Astrocyte (in vitro differentiated cells and primary cell): ENCODE results near the gene DDR2.

Experiments
- EZH2 ChIP-seq: IDR thresholded peaks from 2 replicates; pipeline ENCODE4 v1.6.1; 2012; ENCODE audit warnings: mild to moderate bottlenecking, low read length, inconsistent platforms; ENCODE audit not compliant: insufficient read depth
- TF ChIP-seq, protein P1 (sequence below): IDR thresholded peaks from 2 replicates; pipeline ENCODE4 v1.5.1; 2011; ENCODE audit warnings: low read depth, mild to moderate bottlenecking, inconsistent platforms, low read length, moderate library complexity; ENCODE audit not compliant: insufficient read depth

- TF ChIP-seq, protein P1, sequence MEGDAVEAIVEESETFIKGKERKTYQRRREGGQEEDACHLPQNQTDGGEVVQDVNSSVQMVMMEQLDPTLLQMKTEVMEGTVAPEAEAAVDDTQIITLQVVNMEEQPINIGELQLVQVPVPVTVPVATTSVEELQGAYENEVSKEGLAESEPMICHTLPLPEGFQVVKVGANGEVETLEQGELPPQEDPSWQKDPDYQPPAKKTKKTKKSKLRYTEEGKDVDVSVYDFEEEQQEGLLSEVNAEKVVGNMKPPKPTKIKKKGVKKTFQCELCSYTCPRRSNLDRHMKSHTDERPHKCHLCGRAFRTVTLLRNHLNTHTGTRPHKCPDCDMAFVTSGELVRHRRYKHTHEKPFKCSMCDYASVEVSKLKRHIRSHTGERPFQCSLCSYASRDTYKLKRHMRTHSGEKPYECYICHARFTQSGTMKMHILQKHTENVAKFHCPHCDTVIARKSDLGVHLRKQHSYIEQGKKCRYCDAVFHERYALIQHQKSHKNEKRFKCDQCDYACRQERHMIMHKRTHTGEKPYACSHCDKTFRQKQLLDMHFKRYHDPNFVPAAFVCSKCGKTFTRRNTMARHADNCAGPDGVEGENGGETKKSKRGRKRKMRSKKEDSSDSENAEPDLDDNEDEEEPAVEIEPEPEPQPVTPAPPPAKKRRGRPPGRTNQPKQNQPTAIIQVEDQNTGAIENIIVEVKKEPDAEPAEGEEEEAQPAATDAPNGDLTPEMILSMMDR = no peak
- no peak for TF ChIP-seq EZH2
These were observed 96.3 kb downstream of the DDR2 start for GRCh38 chr1:162728573-162728972.
